ENCODE measurements around the gene EWSR1.

The EWSR1 gene

DNA sequence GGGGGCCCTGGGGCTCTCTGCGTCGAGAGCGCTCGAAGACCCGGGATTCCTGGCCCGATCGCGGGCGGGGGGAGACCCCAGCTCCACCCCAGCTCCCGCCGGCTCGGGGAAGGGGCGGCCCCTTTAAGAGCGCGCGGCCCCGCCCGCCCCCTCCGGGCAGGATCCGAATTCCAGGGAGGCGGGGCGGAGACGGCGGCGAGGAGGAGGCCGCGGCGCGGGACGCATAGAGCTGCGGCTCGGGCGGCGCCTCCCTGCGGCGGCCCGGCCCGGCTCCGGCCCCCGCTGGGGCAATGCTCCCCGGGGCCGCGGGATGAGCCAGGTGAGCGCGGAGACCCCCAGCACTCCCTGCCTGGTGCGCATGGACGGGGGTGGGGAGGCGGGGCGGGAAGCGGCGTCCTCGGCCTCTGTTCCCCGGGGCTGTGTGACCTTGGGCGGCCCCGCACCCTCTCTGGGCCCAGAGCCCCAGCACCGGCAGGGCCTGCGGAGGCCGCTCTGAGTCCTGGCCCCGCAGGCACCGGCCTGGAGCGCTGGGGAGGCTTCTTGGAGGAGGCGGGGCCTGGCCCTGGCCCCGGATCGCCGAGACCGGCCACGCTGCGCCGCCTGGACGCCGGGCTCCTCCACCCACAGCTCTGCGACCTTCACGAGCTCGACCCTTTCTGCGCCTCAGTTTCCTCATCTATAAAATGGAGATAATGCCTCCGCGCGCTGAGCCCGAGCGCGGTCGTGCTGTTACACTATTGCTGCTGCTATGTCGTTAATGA, 38.9 kb downstream of the EWSR1 start:
- peak; percentile 27 for DNase-seq

DNA sequence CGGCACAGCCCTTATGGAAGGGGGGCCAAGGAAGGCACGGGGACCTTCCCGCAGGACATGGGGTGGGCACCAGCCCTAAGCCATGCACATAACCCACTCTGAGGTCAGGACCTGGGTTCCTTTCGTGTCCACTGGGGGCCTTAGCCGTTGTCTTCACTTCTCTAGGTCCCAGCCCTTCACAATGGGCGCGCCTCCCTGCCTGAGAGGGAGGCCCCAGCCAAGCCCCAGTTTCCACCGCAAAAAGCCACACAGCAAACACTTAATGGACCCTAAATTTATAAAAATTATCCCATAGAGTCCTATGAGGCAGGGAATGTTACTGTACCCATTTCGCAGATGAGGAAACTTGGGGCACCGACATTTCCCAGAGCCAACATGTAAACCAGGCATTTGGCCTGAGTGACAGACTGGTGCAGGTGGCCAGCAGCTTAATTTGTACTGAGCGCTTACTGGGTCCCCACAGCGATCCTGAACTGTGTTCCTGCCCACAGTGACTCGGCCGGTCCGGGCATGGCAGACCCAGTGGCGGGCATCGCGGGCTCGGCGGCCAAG, 39.6 kb downstream of the EWSR1 start:
- no peak for DNase-seq

DNA sequence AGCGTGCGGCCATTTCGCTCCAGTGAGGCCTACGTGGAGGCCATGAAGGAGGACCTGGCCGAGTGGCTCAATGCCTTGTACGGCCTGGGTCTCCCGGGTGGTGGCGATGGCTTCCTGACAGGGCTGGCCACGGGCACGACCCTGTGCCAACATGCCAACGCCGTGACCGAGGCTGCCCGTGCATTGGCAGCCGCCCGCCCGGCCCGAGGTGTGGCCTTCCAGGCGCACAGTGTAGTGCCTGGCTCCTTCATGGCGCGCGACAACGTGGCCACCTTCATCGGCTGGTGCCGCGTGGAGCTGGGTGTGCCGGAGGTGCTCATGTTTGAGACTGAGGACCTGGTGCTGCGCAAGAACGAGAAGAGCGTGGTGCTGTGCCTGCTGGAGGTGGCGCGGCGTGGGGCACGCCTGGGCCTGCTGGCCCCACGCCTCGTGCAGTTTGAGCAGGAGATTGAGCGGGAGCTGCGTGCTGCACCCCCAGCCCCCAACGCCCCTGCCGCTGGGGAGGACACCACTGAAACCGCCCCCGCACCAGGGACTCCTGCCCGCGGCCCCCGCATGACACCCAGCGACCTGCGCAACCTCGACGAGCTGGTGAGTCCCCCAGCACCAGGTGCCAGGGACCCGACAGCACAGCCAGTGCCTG, 40.2 kb downstream of the EWSR1 start:
- DNase-seq = no peak

DNA sequence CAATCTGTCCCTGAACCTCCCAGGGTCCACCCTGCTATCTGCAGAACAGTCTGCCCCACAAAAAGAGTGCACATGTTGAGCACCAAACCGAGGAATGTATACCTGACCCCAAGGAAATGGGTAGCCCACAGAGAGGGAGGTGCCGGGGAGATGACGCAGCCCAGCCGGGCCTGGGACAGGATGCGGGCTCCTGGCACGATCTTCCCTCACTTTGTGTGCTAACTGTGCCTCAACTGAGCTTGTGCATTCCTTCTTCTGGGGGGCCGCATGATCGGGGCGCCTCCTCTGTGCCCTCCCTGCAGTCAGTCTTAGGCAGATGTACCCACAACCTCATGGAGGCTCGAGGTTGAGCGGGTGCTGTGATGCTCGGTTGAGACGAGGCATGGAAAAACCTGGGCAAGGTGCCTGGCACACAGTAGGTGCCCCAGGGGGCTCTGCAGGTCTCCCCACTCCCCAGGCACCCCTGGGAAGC, 40.8 kb downstream of the EWSR1 start:
- DNase-seq = no peak

DNA sequence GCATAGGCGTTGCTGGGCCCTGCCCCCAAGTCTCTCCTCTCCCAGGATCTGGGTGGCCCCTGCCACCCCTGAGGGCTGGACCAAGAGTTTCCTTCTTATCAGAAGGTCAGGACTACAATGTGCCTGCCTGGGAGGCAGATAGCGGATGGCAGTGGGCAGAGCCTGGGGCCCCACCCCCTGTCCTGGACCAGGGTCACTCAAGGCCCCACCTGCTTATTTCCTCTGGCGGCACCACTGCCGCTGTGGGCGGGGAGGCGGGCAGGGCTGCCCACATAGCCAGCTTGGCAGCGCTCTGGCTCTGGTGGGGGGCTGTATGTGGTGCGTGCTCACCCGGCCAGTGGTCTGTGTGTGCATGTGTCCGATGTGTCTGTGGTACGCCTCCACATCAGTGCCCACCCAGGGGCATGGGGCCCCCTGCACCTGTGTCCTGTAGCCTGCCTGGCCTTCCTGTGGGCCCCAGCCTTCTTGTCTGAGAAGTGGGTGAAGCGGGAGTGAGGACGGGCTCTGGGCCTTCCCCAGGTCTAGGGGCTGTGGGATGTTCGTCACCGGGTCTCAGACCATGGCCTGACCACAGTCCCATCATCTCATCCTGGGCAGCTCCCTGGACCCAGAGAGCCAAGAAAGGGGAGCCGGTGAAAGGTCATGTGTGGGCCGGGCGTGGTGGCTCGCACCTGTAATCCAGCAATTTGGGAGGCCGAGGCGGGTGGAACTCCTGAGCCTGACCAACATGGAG, 41.4 kb downstream of the EWSR1 start:
- DNase-seq = no peak

DNA sequence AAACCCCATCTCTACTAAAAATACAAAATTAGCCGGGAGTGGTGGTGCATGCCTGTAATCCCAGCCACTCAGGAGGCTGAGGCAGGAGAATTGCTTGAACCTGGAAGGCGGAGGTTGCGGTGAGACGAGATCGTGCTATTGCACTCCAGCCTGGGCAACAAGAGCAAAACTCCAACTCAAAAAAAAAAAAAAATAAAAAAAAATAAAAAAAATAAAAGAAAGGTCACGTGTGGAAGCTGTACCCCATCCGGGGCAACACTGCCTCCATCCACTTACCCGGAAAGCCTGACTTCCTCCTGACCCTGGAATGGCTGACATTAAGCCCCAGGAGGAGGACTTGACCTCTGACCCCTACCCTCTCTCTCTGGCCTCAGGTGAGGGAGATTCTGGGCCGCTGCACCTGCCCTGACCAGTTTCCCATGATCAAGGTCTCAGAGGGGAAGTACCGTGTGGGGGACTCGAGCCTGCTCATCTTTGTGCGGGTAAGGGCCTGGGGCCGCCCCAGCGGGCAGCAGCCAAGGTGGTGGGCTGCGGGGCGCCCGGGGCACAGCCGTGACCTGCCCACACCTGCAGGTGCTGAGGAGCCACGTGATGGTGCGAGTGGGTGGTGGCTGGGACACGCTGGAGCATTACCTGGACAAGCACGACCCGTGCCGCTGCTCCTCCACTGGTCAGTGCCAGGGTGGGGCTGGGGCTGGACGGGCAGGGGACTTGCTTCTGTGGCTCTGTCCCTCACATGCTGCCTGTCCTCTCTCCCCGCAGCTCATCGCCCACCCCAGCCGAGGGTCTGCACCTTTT, 42.2 kb downstream of the EWSR1 start:
- no peak for DNase-seq

DNA sequence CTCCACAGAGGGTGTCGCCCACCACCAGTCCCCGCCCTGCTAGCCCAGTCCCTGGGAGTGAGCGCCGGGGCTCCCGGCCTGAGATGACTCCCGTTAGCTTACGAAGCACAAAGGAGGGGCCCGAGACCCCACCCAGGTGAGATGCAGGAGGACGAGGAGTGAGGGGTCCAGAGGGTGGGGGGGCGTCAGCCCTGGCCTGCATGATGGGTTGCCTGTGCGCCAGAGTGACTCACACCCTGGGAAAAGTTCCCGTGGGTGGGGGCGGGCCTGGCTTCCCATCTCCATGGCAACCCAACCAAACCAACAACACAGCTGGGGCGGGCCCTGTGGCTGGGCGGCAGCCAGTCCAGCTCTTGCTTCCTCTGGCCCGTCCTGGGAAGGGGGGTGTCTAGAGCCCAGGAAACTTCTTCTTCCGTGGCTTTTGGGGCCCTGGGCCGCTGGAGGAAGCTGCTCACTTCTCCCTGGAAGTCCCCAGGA, 42.8 kb downstream of the EWSR1 start:
- peak; percentile 92 for DNase-seq

DNA sequence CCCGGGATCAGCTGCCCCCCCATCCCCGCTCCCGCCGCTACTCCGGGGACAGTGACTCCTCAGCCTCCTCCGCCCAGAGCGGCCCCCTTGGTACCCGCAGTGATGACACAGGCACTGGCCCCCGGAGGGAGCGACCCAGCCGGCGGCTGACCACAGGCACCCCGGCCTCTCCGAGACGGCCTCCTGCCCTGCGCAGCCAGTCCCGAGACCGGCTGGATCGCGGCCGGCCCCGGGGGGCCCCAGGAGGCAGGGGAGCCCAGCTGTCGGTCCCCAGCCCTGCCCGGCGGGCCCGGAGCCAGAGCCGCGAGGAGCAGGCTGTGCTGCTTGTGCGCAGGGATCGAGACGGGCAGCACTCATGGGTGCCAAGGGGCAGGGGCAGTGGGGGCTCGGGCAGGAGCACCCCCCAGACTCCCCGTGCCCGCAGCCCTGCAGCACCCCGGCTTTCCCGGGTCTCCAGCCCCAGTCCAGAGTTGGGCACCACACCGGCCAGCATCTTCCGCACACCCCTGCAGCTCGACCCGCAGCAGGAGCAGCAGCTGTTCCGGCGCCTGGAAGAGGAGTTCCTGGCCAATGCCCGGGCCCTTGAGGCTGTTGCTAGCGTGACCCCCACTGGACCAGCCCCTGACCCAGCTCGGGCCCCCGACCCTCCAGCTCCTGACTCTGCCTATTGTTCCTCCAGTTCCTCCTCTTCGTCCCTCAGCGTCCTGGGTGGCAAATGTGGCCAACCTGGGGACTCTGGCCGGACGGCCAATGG, 43.6 kb downstream of the EWSR1 start:
- DNase-seq = no peak

DNA sequence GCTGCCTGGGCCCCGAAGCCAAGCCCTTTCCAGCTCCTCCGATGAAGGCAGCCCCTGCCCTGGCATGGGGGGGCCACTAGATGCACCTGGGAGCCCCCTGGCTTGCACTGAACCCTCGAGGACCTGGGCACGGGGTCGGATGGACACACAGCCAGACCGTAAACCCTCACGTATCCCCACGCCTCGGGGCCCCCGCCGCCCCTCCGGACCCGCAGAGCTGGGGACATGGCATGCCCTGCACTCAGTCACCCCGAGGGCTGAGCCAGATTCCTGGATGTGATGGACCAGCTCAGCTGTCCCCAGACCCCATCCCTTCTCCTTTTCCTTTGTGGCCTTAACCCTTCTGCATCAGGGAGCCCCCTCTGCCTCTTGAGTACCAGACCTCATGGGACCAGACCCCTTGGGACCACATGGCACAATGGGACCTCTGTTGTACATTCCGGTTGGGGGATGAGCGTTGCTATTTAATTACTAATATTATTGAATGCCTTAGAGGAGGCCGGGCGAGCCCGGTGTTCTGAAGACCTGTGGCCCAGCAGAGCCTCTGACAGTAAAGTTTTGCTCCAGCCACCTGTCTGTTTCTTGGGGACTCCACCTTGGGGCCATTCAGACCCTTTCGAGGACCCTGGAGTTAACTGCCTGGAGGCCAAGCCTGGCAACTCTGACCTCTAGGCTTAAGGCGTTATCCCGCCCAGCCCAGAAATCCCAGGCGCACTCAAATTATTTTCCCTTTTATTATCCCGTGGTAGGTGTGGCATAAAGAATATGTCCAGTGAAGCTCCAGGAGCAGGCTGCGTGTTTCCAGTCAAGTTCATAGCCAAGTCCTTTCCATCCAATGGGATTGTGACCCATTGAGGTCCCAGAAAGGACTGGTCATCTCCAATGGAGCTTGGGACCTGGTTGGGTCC, 44.4 kb downstream of the EWSR1 start:
- no peak for DNase-seq

DNA sequence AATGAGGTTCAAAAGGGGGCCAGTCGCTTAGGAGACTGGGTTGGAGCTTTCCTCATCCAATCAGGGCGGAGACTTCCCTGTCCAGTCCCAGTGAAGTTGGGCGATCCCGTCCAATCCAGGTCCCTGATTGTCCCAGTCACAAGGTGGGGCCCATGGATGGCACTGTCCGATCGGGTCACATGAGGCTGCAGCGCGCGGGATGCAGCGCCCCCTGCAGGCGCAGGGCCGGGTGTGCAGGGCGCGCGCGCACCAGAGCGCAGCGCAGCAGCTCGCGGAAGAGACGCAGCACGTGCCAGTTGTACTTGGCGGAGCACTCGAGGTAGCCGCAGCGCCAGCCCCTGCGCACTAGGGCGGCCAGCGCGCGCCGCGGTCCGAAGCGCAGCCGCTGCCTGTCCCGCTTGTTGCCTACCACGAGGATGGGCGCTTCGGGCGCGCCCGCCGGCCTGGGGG, 45.1 kb downstream of the EWSR1 start:
- DNase-seq = no peak

DNA sequence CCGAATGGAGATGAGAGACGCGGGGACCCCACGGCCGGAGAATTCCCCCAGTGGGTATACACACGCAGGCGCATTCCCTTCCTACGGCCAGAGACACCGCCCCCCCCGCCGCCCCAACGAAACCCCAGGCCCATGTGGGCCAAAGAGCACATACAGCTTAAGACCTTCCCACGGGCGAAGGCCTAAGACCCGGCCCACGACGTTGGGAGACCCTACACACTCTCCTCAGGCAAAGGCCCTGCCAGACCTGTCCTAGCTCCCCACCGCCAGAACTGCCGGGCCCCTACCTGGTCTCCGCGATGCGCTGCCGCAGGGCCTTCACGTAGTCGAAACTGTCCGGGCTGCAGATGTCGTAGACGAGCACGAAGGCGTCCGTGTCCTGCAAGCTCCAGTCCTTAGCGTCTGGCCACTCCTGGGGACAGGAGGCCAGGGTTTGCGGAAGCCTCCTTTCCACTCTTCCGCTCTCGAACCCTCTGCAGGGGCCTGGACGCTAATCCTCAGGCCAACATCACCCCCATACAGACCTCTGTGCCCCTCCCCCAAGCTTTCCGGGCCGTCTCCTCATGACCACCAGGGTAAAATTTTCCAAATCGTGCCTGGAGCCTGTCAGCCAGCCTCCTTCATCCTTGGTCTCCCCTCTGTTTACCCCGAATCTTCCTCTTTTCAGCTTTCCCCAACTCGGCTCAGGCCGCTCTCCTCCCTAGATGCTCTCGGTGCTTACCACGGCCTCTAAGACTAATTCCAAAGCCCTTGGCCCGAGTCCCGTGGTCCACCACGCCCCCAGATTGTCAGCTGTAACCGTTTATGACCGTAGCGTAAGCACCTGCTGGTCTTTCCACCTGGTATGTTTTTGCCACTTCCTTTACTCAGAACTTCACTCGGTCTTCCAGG, 45.8 kb downstream of the EWSR1 start:
- no peak for DNase-seq

DNA sequence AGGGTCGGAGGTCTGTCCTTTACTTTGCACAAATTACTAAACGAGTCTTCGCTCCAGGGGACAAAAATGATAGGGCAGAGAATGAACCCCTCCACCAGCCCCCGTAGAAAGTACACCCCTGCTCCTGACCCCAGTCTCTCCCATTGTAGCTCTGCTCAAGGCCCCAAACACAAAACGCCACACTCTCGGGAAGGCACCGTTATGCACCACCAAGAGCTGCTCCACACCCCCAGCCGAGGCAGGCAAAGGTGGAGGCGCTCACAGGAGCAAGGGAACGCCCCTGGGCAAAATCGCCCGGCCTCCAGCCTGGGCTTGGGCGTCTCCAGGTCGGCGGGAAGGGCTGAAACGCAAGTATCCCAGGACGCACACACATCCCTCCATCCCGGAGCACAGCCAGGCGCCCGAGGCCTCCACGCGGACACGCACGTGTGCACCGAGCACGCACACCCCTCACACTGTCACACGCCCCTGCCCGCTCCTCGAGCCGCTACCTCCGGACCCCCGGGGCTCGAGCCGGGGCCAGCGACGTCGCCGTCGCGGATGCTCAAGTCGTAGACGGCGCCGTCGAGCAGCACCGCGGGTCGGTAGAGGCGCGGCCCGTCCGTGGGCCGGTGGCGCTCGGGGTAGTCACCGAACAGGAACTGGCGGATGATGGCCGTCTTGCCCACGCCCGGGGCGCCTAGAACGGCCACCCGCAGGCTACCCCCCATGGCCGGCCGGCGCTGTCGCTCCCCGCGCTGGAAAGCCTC, 46.6 kb downstream of the EWSR1 start:
- no peak for DNase-seq

DNA sequence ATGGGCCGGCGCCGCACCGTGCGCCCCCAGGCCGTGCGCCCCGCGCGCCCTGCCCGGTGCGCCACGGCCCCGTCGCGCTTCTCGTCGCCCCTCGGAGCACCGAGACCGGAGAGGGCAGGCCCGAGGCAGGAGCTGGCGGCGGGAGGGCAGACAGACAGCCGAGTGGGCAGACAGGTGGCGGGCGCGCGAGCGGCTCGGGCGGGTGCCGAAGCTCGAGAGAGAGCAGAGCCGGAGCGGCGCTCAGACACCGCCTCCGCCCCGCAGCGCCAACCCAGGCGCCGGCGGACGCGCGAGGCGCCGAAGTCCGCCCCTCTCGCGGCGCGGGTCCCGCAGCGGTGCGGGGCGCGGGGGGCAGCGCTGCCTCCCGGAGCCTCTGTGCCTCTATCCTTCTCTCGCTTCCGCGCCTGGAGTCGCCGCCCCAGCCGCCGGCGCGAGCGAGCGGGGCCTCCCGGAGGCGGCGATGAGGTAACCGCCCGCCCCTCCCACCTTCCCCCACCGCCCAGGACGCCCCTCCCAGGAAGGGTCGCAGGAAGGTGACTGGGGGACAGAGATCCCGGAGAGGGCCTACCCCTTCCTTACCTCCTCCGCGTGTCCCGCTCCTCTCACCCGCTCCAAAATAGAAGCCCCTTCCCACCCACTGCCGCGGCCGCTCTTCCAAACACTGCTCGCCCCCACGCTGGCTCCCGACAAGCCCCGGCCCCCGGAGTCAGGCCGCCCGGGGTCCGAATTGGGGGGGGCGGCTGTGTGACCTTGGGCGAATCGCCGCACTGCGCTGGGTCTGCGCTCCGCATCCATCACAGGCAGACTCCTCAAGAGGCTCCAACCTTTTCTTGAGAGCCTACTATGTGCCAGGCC, 47.4 kb downstream of the EWSR1 start, which contains the start of gene RASL10A:
Gene RASL10A (minus strand): TSS at position 412 of the 855 bp plus-strand sequence. CDS start 451 bp downstream, outside the sequence.
- no peak for DNase-seq

DNA sequence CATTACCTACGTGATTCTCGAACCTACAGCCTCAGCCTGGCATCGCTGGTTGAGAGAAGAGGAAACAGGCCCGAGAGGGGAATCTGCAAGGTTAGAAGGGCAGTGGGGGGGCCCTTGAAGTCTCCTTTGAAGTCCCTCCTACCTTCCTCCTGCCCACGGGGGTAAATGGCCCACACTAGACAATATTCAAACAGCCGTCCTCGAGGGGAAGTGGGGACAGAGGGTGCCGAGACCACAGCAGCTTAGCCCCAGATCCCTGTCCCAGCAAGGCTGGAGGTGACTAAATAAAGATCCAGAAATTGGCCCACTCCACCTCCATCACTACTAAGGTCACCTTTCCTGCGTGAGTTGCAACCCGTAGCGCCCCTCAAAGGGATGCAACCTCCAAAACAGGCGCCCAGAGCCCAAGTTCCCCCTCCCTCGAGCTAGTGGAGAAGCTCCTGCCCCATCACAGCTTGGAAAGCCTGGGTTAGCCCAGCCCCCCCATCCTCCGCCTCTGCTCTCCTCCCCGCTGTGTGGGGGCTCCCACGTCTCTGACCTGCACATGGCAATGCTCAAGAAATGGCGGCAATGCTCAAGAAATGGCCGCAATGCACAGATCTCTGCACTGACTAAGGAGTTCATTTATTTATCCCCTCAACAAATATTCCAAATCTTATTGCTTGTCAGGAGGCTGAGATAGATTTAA, 48.2 kb downstream of the EWSR1 start:
- DNase-seq = no peak

DNA sequence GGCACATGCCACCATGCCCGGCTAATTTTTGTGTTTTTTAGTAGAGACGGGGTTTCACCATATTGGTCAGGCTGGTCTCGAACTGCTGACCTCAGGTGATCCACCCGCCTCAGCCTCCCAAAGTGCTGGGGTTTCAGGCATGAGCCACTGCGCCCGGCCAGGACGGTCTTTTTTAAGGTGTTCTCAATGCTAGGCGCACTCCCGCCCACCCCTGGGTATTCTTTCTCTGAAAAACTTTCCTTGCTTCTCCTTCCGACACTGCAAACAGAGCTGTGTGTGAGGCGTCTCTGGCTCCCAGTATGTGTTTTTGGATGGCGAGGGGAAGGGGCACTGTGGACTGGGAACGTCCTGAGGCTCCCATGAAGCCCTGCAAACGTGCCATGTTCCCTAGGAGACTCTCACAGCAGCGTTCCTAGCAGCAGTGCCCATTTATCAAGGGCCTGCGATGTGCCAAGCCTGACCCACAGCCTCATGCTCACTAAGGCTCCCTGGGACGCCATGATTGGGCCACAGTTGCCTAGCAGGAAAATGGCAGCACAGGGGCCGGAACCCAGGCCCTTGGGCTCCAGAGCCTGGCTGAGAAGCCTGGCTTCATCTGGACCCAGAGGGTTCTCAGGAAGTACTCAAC, 49.9 kb downstream of the EWSR1 start:
- no peak for DNase-seq

DNA sequence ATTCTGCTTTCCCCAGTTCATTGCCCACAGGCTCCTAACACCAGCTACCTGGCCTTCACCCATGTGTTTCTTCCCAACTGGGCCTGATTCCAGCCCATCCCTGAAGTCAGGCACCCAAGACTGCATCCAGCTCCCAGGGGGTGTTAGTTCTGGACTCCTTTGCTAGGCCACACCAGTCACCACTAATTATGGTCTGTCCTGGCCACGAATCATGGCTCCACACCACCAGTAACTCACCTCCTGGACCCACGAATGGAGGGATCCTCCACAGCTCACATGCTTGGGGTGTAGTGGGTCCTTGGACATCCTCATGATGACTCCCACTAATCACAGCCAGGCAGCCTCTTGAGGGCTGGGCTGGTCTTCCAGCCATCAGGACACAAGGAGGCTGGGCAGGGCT, 51.0 kb downstream of the EWSR1 start:
- no peak for DNase-seq

All from MV-4-11 (cell line).